DND-41 (cell line): ENCODE measurements around the gene DNAH11.

Source experiments
- EZH2 ChIP-seq: IDR thresholded peaks from 3 replicates; pipeline ENCODE4 v1.6.1; 2012; ENCODE audit warnings: borderline replicate concordance, low read depth, mild to moderate bottlenecking, moderate library complexity, low read length, inconsistent platforms; ENCODE audit not compliant: severe bottlenecking
- TF ChIP-seq, protein P1 (sequence below): IDR thresholded peaks from 2 replicates; pipeline ENCODE4 v1.5.1; 2012; ENCODE audit warnings: borderline replicate concordance, low read length, moderate library complexity, mild to moderate bottlenecking; ENCODE audit not compliant: poor library complexity, severe bottlenecking; ENCODE audit errors: extremely low read depth

GRCh38 chr7:21898265-21898930 is 355.6 kb downstream of the DNAH11 start:
- TF ChIP-seq, protein P1, sequence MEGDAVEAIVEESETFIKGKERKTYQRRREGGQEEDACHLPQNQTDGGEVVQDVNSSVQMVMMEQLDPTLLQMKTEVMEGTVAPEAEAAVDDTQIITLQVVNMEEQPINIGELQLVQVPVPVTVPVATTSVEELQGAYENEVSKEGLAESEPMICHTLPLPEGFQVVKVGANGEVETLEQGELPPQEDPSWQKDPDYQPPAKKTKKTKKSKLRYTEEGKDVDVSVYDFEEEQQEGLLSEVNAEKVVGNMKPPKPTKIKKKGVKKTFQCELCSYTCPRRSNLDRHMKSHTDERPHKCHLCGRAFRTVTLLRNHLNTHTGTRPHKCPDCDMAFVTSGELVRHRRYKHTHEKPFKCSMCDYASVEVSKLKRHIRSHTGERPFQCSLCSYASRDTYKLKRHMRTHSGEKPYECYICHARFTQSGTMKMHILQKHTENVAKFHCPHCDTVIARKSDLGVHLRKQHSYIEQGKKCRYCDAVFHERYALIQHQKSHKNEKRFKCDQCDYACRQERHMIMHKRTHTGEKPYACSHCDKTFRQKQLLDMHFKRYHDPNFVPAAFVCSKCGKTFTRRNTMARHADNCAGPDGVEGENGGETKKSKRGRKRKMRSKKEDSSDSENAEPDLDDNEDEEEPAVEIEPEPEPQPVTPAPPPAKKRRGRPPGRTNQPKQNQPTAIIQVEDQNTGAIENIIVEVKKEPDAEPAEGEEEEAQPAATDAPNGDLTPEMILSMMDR, result no peak
- TF ChIP-seq EZH2, result no peak
